Suprapubic skin (tissue), 4 donors: ENCODE data around the gene HPS6. TPM values are rescaled to one million over a fixed set of nuclear protein-coding genes. Genes with fewer than 3 reads are reported as not detected.
A peak's percentile ranks its signal among the peaks of the same experiment; 100 is the strongest.
"Not testable (repeated sequence)": the region's sequence is repeated elsewhere in the genome, so short reads cannot be mapped to it uniquely, and the experiment has no call there.

Source experiments
- DNase-seq, 2 donors: peaks; one replicate each; pipeline ENCODE4 v3.0.0-alpha.2; 2019; ENCODE audit warnings: low spot score in 2 of 2
- H3K27ac ChIP-seq: fragments of 200-600 bp; sonication (generic); one replicate; pipeline ENCODE4 v1.5.1; 2019
- H3K27me3 ChIP-seq: fragments of 200-600 bp; sonication (generic); one replicate; pipeline ENCODE4 v1.5.1; 2019
- H3K36me3 ChIP-seq: fragments of 200-600 bp; sonication (generic); one replicate; pipeline ENCODE4 v1.5.1; 2019
- H3K4me1 ChIP-seq: fragments of 200-600 bp; sonication (generic); one replicate; pipeline ENCODE4 v1.5.1; 2019
- H3K4me3 ChIP-seq: fragments of 200-600 bp; sonication (generic); one replicate; pipeline ENCODE4 v1.5.1; 2019; ENCODE audit warnings: mild to moderate bottlenecking
- H3K9me3 ChIP-seq: fragments of 200-600 bp; sonication (generic); one replicate; pipeline ENCODE4 v1.5.1; 2019
- CTCF ChIP-seq, 2 donors: fragments of 200-600 bp in 1 of 2; fragments of 450-650 bp in 1 of 2; sonication (generic) in 1 of 2; IDR thresholded peaks; one replicate each; pipeline ENCODE4 v1.5.1; 2016 to 2019; ENCODE audit warnings: antibody characterized with exemption in 2 of 2, mild to moderate bottlenecking in 1 of 2, moderate library complexity in 1 of 2
- EP300 ChIP-seq: sonication (generic); formaldehyde crosslinking; IDR thresholded peaks from one replicate; pipeline ENCODE4 v1.6.1; 2017; ENCODE audit warnings: antibody characterized with exemption
- POLR2A ChIP-seq, 2 donors: fragments of 450-650 bp; IDR thresholded peaks; one replicate each; pipeline ENCODE4 v1.6.1; 2017; ENCODE audit warnings: antibody characterized with exemption in 2 of 2, mild to moderate bottlenecking in 2 of 2, moderate library complexity in 2 of 2
- POLR2AphosphoS5 ChIP-seq, 3 donors: sonication (generic); formaldehyde crosslinking; IDR thresholded peaks; one replicate each; pipeline ENCODE4 v1.6.1; 2017; ENCODE audit warnings: antibody characterized with exemption in 3 of 3
- WGBS: methylation state at CpG from one replicate; pipeline ENCODE4 v1.1.5; 2018; 5-methylcytosine and 5-hydroxymethylcytosine counted together
- total RNA-seq, 4 donors: library from RNA; depleted of rRNA; stranded (reverse); fragments of >200 nt; gene quantifications; one replicate each; pipeline ENCODE4 v1.1.0, GENCODE V29; 2016

Gene HPS6
- total RNA-seq, 4 donors from 2014 or later, result 23.6 to 43.2 (median 31.3) TPM

GRCh38 chr10:102046095-102046494 lies 19.1 kb upstream of the HPS6 start:
- H3K36me3 ChIP-seq, result no peaks in the 10 kb centered on the region
- H3K27ac ChIP-seq, result no peak overlapping the region
- no peak for DNase-seq
- no peaks in the 10 kb centered on the region for H3K9me3 ChIP-seq
- 98% methylated on average over 2 of the region's 2 CpGs for WGBS
- peaks cover 8% of the 10 kb centered on the region for H3K4me1 ChIP-seq
- no peaks in the 10 kb centered on the region for H3K27me3 ChIP-seq
- H3K4me3 ChIP-seq, result no peak overlapping the region
- TF ChIP-seq EP300 (no peak), POLR2AphosphoS5 (IDR thresholded peaks at IDR 0.05) (no peak), POLR2A (IDR thresholded peaks at IDR 0.05) (no peak), CTCF (IDR thresholded peaks at IDR 0.05) (no peak)

DNA sequence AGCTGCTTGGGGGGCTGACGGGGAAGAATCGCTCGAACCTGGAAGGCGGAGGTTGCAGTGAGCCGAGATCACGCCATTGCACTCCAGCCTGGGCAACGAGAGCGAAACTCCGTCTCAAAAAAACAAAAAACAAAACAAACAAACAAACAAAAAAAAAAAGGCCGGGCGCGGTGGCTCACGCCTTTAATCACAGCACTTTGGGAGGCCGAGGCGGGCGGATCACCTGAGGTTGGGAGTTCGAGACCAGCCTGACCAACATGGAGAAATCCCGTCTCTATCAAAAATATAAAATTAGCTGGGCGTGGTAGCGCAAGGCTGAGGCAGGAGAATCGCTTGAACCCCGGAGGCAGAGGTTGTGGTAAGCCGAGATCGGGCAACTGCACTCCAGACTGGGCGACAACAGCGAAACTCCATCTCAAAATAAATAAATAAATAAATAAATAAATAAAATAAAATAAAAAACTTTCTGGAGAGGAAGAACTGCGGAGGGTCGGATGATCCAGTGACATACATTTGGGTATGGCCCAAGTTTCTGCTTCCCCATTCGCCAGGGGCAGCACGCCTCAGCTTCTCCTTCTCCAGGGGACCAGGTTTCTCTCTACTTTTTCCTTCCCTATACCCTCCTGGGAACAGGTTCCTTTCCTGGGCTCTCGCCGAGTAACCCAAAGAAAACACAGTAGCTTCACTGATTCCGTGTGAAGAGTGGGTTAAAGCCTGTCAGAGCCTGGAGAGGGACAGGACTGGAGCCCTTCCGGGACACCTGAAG lies 10.1 kb upstream of the HPS6 start:
- peak overlapping the region; percentile 71 for H3K4me3 ChIP-seq
- DNase-seq, H3K9me3 ChIP-seq, H3K27me3 ChIP-seq, H3K36me3 ChIP-seq: not testable (repeated sequence)
- H3K27ac ChIP-seq, result peak overlapping the region; percentile 94
- 67% methylated on average over 34 of the region's 34 CpGs for WGBS
- H3K4me1 ChIP-seq, result peaks cover 35% of the 10 kb centered on the region

DNA sequence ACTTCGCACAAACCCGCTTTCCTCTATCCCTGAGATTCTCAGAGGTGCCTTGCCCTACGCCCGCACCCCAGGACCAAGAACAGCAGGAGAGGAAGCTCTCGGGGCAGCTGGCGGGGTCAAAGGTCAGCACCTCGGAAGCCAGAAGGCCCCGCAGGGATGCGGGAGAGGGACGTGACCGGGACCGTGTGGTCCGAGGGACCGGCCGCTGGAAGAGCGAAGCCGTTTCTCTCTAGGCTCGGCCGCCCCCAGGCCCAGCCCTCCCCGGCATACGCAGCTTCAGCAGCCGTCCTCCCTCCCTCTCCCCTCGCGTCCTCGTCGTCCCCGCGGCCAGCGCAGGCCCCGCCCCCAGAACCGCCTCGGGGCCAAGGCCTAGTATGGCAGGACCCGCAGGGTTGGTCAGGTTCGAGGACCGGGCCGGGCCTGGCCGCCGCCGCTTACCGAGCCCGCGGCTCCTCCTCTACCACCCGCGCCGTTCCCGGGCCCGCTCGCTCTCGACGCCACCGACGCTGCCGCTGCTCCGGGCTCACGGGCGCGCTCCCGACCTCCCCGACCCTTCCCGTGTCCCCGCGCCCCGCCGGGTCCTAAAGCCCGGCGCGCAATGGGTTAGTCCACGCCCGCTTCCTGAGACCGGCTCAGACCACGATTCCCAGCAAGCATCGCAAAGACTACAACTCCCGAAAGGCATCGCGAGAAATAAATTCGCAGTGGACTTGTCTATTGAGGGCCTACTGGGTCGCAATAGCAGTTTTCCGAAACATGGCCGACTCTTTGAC lies 9.3 kb upstream of the HPS6 start, which contains the start of gene ARMH3:
TSS of gene ARMH3 (minus strand) at position 527 of the 773 bp plus-strand sequence. CDS start 16,059 bp downstream, outside the sequence.
- Histone ChIP-seq H3K27ac (peak within 1 kb of the TSS; percentile 94), H3K36me3 (no peaks in the 10 kb centered on the region), H3K4me3 (peak within 1 kb of the TSS; percentile 71), H3K27me3 (no peaks in the 10 kb centered on the region), H3K4me1 (peaks cover 35% of the 10 kb centered on the region), H3K9me3 (no peaks in the 10 kb centered on the region)
- peak; percentile 94 to 95 for DNase-seq
- under 1% methylated on average over 26 of the region's 79 CpGs for WGBS
- TF ChIP-seq POLR2A (IDR thresholded peaks at IDR 0.05) (peak in 1 of 2 donors; percentile 46), POLR2AphosphoS5 (IDR thresholded peaks at IDR 0.05) (peak in 2 of 3 donors; percentile 10 to 72), CTCF (IDR thresholded peaks at IDR 0.05) (no peak), EP300 (no peak)

GRCh38 chr10:102059987-102060386 lies 5.2 kb upstream of the HPS6 start:
- H3K4me1 ChIP-seq, result peaks cover 11% of the 10 kb centered on the region
- TF ChIP-seq POLR2A (IDR thresholded peaks at IDR 0.05) (no peak), CTCF (IDR thresholded peaks at IDR 0.05) (no peak), EP300 (no peak), POLR2AphosphoS5 (IDR thresholded peaks at IDR 0.05) (no peak)

GRCh38 chr10:102064503-102064867 lies 664 bp upstream of the HPS6 start:
- Histone ChIP-seq H3K9me3 (no peaks in the 10 kb centered on the region), H3K36me3 (peaks cover 21% of the 10 kb centered on the region), H3K4me1 (peaks cover 34% of the 10 kb centered on the region), H3K4me3 (peak overlapping the region; percentile 98), H3K27me3 (no peaks in the 10 kb centered on the region), H3K27ac (peak overlapping the region; percentile 95)
- no peak for TF ChIP-seq POLR2AphosphoS5 (IDR thresholded peaks at IDR 0.05)
- no peak for TF ChIP-seq EP300
- no peak for TF ChIP-seq CTCF (IDR thresholded peaks at IDR 0.05)
- TF ChIP-seq POLR2A (IDR thresholded peaks at IDR 0.05), result no peak
- WGBS, result 79% methylated on average over 2 of the region's 2 CpGs
- DNase-seq, result no peak

More at GRCh38 chr10:102059987-102060386, 5.2 kb upstream of the HPS6 start:
- Histone ChIP-seq H3K4me3 (no peak overlapping the region), H3K27me3 (no peaks in the 10 kb centered on the region), H3K9me3 (no peaks in the 10 kb centered on the region), H3K36me3 (no peaks in the 10 kb centered on the region), H3K27ac (no peak overlapping the region)
- no peak for DNase-seq
